Fibroblast of skin of back (primary cell): Measurements from ENCODE around the gene CCDC170. TPM values are rescaled to one million over a fixed set of nuclear protein-coding genes. Genes with fewer than 3 reads are reported as not detected.
"Not testable (repeated sequence)": the region's sequence is repeated elsewhere in the genome, so short reads cannot be mapped to it uniquely, and the experiment has no call there.

ENCODE experiments used
- DNase-seq: peaks from one replicate; pipeline ENCODE4 v3.0.0-alpha.2; 2013
- polyA plus RNA-seq, 2 experiments: library from polyadenylated mRNA; unstranded; fragments of 120-200 nt; gene quantifications; one replicate each; pipeline ENCODE4 v1.2.1, GENCODE V29; 2013; ENCODE audit not compliant: insufficient read length in 2 of 2

The CCDC170 gene, protein sequence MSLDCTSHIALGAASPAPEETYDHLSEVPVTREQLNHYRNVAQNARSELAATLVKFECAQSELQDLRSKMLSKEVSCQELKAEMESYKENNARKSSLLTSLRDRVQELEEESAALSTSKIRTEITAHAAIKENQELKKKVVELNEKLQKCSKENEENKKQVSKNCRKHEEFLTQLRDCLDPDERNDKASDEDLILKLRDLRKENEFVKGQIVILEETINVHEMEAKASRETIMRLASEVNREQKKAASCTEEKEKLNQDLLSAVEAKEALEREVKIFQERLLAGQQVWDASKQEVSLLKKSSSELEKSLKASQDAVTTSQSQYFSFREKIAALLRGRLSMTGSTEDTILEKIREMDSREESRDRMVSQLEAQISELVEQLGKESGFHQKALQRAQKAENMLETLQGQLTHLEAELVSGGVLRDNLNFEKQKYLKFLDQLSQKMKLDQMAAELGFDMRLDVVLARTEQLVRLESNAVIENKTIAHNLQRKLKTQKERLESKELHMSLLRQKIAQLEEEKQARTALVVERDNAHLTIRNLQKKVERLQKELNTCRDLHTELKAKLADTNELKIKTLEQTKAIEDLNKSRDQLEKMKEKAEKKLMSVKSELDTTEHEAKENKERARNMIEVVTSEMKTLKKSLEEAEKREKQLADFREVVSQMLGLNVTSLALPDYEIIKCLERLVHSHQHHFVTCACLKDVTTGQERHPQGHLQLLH
- 0.08 TPM for polyA plus RNA-seq (2013, experiment 1 of 2; ENCODE audit: insufficient read length)
- 0.08 TPM for polyA plus RNA-seq (2013, experiment 2 of 2; ENCODE audit: insufficient read length)

DNA sequence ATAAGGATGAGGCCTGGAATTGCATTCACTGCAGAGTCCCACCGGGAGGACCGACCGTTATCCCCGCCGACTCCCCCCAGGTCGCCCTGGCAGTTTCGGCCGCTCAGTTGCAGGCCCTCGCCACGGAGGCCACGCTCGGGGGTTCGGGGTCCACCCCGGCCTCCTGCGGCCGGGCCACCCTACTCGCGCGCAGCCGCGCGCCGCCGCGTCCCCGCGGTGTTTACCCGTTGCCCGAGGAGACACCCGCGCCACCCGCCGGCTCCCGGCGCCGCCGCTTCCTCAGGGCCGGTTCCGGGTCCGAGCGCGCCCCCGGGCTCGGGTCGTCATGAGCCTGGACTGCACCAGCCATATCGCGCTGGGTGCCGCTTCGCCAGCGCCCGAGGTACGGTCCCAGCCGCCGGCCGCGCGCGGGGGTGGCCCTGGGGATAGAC, at the start of gene CCDC170:
CCDC170 (plus strand) TSS at position 214 of the 431 bp plus-strand sequence; CDS start at position 326, 112 bp downstream.
- DNase-seq = peak; percentile 18

DNA sequence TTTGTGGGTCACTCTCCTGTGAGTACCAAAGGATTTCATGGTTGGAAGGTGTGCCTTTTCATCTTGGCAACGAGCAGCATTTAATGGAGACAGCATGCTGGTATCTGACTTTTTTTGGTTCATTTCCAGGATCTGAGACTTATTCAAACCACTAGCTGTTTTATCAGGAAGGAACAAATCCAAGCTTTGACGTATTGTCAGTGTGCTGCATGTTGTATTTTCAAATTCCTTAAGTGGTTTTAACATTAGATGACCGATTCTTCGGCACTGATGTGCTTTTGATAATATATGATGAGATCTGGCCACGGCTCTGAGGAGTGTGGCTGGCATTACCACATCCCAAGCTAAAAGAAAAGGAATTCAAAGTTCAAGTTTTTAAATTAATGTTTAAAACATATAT, 48.3 kb upstream of the CCDC170 start:
- peak; percentile 95 for DNase-seq

DNA sequence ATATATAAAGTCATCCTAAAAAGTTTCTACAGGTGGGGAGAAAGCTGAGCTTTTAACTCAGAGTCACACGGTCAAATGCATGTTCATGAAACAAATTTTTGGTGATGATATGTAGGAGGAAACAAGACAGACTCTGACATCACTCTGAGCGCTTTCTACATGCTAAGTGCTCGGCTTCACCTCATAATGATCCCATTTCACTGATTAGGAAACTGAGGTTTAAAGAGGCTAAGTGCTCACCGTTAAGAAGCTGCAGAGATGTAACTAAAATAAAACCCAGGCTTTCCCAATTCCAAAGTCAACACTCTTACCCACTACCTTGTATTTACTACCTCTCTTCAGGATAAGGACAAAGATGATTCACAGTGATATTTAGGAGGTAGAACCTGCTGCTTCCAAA, 46.6 kb upstream of the CCDC170 start:
- no peak for DNase-seq

DNA sequence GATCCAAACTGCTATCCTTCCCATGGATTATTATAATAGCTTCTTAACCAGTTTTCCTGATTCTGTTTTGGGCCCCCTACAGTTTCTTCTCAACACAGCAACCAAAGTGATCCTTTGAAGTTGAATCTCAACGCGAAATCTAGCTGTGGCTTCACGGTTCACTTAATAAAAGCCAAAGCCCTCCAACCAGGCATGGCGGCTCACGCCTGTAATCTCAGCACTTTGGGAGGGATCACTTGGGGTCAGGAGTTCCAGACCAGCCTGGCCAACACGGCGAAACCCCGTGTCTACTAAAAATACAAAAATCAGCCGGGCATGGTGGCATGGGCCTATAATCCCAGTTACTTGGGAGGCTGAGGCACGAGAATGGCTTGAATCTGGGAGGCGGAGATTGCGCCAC, 45.2 kb upstream of the CCDC170 start:
- no peak for DNase-seq

DNA sequence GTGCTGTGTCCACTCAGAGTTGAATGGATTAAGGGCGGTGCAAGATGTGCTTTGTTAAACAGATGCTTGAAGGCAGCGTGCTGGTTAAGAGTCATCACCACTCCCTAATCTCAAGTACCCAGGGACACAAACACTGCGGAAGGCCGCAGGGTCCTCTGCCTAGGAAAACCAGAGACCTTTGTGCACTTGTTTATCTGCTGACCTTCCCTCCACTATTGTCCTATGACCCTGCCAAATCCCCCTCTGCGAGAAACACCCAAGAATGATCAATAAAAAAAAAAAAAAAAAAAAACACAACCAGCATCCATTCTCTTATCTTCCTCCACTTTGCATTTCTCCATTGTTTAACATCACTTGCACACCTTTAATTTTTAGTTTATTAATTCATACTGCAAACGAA, 42.9 kb upstream of the CCDC170 start:
- DNase-seq = not testable (repeated sequence)

DNA sequence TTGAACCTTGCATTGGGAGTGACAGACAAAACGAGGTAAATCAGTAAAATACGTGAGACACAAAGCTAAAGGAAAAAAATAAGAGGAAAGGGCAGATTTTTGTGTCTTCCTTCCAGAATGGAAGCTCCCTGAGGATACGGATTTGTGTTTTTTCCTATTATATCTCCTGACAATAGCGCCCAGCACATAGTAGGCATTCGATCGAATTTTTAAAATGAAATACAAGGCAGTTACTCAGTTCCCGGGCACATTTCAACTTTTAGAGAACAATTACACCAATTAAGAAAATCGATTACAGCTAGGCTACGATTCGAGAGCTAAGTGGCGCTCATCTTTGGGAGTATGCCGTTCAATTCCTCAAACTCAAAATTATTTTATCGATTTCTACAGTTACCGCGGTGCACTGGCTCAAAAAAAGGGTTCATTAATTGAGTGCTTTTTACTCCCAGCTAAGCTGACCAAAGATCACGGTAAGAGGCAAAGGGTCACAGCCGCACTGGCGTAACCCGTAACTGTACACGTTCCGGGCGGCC, 42.3 kb upstream of the CCDC170 start:
- no peak for DNase-seq

DNA sequence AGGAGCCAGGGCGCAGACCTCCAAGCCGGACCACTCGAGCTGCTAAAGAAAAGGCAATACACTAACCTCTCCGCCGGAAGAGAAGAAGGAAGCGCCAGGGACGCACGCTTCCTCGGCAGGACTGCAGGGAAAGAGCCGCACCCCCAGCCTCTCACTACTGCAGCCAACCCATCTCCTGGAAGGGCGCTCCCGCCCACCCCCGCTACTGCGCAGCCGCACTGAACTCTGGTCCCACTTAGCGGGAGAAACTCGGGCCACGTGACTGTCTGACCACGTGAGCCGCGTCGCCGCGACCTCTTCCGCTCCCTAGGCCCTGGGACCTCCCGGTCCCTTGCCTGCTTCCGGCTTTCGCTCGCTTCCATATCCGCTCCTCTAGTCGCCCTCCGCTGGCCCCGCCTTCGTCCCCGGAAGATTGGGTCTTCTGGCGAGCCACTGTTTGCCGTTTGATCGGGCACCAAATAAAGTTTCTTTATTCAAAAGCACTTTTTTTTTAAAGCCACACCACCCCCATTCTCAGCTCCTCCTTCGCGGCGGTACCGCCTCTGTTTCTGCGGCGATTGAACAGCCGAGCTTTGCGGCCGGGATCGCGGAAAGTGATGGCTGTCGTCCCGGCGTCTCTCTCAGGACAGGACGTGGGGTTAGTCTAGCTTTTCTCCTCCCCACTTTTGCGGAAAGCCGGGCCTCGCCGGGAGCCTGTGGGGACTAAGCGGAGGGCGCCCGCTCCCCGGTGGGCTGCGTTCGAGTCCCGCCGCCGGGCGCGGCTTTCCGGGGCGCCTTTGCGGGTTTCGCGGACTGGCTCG, 41.7 kb upstream of the CCDC170 start, which contains the start of gene RMND1:
RMND1 (minus strand) TSS at position 177 of the 800 bp plus-strand sequence. CDS start 6,315 bp downstream, outside the sequence.
- peak; percentile 100 for DNase-seq

DNA sequence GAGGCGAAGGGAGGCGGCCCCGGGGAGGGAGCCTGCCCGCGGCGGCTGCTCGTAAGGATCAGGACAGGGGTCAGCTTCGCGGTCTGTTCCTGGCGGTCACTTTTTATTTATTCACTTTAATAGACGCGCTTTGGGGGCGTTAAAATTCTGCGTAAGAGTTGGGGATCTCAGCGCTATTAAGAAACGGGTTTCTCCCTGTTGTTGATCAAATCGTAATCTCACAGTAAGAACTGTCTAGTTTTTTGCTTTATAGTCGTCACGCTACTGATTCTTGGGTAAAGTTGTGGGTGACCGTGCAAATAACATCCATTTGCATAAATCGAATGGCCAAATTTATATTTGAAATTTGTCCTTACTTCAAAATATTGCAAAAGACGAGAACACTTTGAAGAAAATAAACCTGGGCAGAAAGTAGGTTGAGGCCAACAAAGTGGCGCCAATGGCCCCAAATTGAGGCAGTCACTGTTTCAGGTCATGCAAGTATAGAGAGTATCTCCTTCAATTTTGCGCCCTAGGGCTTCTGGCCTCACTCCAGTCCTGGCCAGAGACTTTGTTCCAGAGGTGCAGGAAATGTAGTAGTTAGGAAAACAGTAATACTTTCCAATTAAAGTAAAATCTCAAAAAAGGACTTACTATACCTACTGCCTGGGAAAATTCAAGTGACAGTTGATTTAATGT, 40.9 kb upstream of the CCDC170 start:
- peak; percentile 31 for DNase-seq

DNA sequence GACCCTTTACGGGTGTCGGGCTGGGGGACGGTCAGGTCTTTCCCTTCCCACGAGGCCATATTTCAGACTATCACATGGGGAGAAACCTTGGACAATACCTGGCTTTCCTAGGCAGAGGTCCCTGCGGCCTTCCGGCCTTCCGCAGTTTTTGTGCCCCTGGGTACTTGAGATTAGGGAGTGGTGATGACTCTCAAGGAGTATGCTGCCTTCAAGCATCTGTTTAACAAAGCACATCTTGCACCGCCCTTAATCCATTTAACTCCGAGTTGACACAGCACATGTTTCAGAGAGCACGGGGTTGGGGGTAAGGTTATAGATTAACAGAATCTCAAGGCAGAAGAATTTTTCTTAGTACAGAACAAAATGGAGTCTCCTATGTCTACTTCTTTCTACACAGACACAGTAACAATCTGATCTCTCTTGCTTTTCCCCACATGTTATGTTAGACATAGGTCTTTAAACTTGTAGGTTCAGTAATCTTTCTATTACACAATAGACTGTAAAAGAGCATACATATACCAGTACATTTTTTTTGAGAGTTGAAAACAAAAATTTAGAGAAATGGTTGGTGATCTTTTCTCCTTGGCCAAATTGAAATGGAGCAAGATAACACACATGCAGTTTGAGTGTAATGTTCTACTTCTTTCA, 37.9 kb upstream of the CCDC170 start:
- not testable (repeated sequence) for DNase-seq

DNA sequence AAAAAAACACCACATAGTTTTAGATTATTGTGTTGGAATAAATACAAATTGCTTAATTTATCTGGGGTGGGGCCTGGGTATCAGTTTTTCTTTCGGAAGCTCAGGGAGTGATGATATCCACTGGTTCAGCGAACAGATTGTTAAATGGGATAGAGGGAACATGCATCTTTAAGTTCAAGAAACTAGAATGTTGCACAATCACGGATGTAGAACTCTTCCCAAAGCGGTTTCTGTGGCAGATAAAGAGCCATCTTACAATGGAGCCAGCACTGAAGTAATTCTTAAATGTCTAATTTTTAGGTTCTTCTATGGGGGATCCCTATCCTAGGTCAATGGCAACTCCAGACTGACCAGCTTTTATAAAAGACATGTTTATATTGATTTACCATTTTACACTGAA, 32.1 kb upstream of the CCDC170 start:
- DNase-seq = no peak

DNA sequence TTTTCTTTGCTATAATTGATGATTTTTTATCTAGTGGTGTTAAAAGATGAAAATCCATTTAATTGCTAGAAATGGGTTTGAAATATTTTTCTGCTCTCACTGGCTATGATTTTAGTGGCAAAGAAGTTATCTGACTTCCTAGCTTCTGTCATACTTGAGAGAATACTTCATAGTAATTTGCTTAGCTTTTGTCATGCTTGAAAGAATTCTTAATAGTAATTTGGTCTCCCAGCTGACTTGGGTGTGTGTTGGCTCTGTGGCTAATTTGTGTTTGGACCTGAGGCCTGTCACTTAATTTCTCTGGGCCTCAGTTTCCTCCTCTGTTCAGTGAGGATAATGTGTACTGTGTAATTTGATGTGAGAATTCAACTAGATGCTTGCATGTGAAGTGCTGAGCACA, 29.1 kb upstream of the CCDC170 start:
- DNase-seq = no peak

DNA sequence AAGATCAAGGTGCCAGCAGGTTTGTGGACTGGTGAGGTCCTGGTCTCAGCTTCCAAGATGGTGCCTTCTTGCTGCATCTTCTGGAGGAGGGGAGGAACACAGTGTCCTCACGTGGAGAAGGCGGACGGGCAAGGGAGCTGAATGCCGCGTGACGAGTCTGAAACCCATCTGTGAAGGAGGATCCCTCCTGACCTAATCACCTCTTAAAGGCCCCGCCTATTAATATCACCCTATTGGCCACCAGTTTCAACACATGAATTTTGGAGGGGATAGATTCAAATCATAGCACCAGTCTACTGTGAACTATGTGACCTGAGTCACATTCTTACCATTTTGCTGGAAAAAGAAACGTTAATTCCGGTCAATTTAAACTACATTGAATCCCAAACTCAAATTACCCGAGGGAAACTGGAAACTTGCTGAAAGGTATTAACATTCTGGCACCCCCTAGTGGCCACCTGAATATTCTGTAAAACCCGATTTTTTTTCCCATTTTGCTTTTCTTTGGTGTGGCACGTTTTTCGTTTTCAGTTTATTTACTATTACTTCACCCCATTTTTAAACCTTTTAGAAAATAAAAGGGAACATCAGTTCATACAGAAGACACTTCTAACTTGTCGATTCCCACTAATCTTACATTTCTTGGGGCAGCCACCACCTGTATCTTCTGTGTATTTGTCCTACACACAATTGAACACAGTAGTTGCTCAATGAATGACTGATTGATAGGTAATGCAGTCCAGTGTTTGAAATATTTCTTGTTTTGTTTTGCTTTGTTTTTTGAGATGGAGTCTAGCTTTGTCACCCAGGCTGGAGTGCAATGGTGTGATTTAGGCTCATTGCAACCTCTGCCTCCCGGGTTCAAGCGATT, 17.9 kb upstream of the CCDC170 start:
- DNase-seq = peak; percentile 54

DNA sequence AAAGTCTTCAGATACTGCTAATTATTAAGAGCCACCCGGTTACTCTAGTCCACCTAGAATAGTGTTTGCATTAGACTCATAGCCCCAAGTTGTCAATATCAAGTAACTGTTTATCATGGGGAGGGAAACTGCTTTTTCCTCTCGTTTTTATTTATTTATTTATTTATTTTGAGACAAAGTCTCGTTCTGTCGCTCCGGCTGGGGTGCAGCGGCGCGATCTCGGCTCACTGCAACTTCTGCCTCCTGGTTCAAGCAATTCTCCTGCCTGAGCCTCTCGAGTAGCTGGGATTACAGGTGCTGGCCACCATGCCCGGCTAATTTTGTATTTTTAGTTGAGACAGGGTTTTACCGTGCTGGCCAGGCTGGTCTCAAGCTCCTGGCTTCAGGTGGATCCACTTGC, 16.1 kb upstream of the CCDC170 start:
- DNase-seq = no peak

DNA sequence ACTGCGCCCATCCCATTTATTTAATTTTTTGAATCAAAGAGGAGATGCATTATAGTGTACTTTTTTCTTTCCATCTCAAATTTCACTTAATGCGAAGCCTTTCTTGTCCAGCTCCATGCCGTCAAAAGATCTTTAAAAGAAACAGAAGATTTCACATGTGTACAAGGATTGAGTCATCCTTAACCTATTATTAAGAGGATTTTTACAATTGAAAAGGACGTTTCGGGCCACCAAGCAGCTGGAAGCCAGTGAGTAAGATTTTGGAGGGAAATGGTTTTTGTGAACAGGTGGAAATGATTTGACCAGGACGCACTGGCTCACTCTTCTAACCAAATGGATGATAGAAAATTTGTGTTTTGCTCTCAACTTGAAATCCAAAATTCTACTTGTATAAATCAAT, 15.1 kb upstream of the CCDC170 start:
- no peak for DNase-seq

DNA sequence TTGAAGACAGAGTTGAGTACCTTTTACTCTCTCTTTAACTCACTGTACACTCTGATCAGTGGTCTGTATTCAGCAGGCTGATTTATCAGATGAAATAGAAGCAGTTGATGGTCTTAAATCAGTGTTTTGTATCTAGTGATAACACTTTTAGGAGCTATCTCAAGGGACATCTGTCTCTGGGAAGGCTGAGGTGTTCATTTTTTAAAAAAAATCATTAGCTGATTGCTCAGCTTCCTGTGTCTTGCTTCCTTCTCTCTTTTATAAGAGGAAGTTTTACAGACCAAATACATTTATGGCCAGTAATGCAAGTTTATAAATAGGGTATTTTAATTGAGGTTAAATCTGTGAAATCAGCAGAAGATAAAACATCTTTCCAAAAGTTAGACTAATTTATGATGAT, 12.0 kb upstream of the CCDC170 start:
- DNase-seq = peak; percentile 8

DNA sequence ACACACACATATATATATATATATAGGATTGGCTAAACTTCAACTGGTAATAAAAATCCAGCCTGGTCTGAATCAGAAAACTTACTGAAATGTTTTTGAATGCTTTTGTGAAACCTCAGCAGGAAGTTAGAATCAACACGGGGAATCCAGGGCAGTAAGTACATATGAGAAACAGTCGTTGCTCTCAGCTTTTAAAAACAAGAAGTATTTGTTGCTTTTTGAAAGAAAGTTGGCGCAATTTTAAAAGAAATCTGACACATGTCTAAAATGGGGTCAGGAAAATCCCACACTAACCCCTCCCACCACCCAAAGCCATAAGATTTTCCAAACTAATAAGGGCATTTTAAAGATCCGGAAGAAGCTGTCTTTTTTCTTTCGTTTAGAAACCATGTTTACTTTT, 11.5 kb upstream of the CCDC170 start:
- DNase-seq = peak; percentile 57

DNA sequence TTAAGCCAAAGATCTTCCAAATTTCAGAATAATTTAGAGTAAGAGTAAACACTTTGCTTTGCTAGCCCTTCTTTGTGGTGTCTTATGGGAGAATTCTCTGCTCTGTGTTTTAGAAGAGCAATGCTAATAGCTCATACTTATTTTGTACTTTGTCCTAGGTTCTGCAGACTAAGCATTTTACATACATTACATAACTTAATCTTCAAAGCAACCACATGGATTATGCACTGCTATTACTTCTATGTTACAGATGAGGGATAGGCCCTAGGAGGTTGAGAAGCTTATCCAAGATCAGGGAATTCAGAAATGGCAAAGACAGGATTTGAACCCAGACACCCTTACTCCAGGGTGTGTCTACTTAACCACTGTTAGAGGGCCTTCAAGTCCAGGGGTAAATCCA, 9.8 kb upstream of the CCDC170 start:
- no peak for DNase-seq

DNA sequence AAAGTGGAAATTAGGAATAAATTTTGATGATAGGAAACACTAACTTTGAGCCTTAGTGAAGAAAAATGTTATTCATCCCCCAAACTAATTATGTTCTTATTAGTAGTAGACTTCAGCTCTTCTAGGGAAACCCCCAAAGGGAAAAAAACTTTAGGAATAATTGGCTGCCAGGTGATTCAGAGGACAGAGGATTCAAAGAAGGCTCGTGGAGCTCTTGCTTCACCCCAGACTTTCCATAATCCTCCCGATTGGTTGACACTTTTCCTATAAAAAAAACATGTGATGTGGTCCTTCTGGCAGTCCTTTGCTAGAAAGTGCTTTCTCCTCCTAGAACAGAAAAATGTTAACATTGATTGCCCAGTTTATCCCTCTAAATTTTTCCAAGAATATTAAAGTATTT, 5.6 kb upstream of the CCDC170 start:
- no peak for DNase-seq

DNA sequence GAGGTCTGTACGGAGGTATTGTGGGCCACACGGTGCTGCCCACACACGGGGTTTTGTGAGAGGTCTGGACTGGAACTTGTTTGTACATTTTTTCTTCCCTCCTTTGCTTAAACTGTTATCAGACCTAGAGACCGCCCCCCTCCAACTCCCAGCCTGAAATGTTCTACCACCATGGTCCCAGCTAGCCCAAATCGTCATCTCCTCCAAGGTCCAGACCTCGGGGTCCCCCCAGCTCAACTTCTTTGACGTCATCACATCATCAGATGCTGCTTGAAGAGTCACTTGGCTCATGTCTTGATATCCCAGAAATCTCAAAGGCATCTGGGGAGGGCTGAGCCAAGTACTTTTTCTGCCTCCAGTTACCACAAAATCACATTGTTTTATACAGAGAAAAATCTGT, 2.8 kb upstream of the CCDC170 start:
- DNase-seq = no peak

DNA sequence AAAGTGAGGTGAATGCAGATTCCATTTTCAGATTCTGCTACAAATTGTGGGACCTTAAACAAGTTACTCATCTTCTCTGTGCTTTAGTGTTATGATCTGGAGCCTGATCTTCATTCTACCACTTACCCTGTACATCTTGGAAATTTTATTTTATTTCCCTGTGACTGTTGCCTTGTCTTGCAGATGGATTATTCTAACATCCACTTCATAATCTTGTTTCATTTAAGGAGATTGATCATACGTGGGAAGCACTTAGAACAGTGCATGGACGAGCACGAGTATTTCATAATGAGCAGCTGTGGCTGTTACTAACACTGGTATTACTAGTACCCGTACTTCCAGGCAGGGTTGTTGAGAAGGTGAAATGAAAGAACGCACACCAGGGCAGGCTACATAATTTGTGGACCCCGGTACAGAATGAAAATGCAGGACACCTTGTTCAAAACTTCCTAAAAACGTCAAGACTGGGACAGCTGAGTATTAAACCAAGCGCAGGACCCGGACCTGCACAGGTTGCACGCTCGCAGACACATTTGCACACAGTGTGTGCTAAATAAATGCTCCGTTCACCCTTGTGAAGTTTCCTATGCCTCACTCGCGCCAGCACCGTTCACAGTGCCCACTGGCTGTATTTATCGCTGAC, 535 bp upstream of the CCDC170 start:
- no peak for DNase-seq
